NAMALWA (cell line): Measurements from ENCODE around the gene FAM181A.

ENCODE experiments used
- DNase-seq: peaks from one replicate; pipeline ENCODE4 v3.0.0-alpha.2; 2015; ENCODE audit warnings: low spot score

Gene FAM181A

DNA sequence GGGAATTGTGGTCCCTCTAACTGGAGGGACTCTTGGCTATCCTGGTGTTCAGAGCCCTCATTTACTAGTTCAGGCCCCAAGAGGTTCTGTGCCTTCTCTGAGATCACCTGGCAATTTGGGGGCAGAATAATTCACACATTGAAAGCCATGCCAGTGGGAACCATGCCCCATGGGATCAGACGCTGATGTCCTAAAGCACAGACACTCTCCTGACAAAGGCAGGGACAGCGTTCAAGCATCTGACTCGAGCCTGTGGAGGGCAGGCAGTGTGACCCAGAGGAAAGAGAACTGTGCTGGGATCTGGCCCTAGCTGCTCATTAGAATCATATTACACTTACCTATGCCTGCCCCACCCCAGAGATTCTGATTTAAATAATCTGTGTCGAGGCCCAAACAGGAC lies 51.6 kb downstream of the FAM181A start:
- no peak for DNase-seq
